Measurements from ENCODE around the gene DKK2.
A peak's percentile ranks its signal among the peaks of the same experiment; 100 is the strongest.

DKK2 gene

GRCh38 chr4:107035819-107036583, at the start of gene DKK2:
TSS of gene DKK2 (minus strand) at chr4:107036313. CDS start at chr4:107035591, 722 bp downstream.
- peak; percentile 61 for DNase-seq (ENCODE audit: low read depth)

GRCh38 chr4:107077192-107077591, 41.1 kb upstream of the DKK2 start:
- DNase-seq (ENCODE audit: low read depth) = no peak

GRCh38 chr4:107072836-107073736, 37.0 kb upstream of the DKK2 start:
- DNase-seq (ENCODE audit: low read depth) = no peak

- DNase-seq (ENCODE audit: low read depth) = peak; percentile 20
Measured at GRCh38 chr4:107071108-107071507, 35.0 kb upstream of the DKK2 start.

GRCh38 chr4:107069049-107069448, 32.9 kb upstream of the DKK2 start:
- DNase-seq (ENCODE audit: low read depth) = peak; percentile 97

- DNase-seq (ENCODE audit: low read depth) = peak; percentile 29
Measured at GRCh38 chr4:107068116-107068515, 32.0 kb upstream of the DKK2 start.

GRCh38 chr4:107066621-107067020, 30.5 kb upstream of the DKK2 start:
- no peak for DNase-seq (ENCODE audit: low read depth)

GRCh38 chr4:107065201-107065600, 29.1 kb upstream of the DKK2 start:
- peak; percentile 47 for DNase-seq (ENCODE audit: low read depth)

GRCh38 chr4:107060388-107060787, 24.3 kb upstream of the DKK2 start:
- peak; percentile 59 for DNase-seq (ENCODE audit: low read depth)

- peak; percentile 72 for DNase-seq (ENCODE audit: low read depth)
Measured at GRCh38 chr4:107058828-107059227, 22.7 kb upstream of the DKK2 start.

- no peak for DNase-seq (ENCODE audit: low read depth)
Measured at GRCh38 chr4:107050525-107051135, 14.5 kb upstream of the DKK2 start.

GRCh38 chr4:107046261-107046660, 10.1 kb upstream of the DKK2 start:
- DNase-seq (ENCODE audit: low read depth) = no peak

- DNase-seq (ENCODE audit: low read depth) = peak; percentile 39
Measured at GRCh38 chr4:107044170-107044569, 8.1 kb upstream of the DKK2 start.

- peak; percentile 64 for DNase-seq (ENCODE audit: low read depth)
Measured at GRCh38 chr4:107037199-107037584, 1.1 kb upstream of the DKK2 start.

GRCh38 chr4:107036584-107037198, 578 bp upstream of the DKK2 start:
- DNase-seq (ENCODE audit: low read depth) = peak; percentile 14

GRCh38 chr4:107034996-107035818, 906 bp downstream of the DKK2 start:
- peak; percentile 72 for DNase-seq (ENCODE audit: low read depth)

GRCh38 chr4:107034091-107034995, 1.8 kb downstream of the DKK2 start:
- DNase-seq (ENCODE audit: low read depth) = peak; percentile 74

GRCh38 chr4:107027379-107027778, 8.7 kb downstream of the DKK2 start:
- DNase-seq (ENCODE audit: low read depth) = no peak

GRCh38 chr4:107018344-107018735, 17.8 kb downstream of the DKK2 start:
- peak; percentile 85 for DNase-seq (ENCODE audit: low read depth)

Data from iris pigment epithelial cell (primary cell).